Neural crest cell (in vitro differentiated cells): ENCODE measurements around the gene IGF1R. TPM values are rescaled to one million over a fixed set of nuclear protein-coding genes. Genes with fewer than 3 reads are reported as not detected.

Experiments
- DNase-seq: peaks from one replicate; pipeline ENCODE4 v3.0.0; 2021; ENCODE audit warnings: low read depth, mixed read lengths, low spot score
- H3K27ac Mint-ChIP-seq: one replicate; pipeline ENCODE4 v1.8.0; 2021; ENCODE audit warnings: mild to moderate bottlenecking, mixed read lengths; ENCODE audit not compliant: unreplicated experiment
- H3K27me3 Mint-ChIP-seq: 2 replicates; pipeline ENCODE4 v1.8.0; 2021; ENCODE audit warnings: low read depth, mild to moderate bottlenecking, mixed read lengths
- H3K36me3 Mint-ChIP-seq: 2 replicates; pipeline ENCODE4 v1.8.0; 2021; ENCODE audit warnings: low read depth, mild to moderate bottlenecking, mixed read lengths
- H3K4me1 Mint-ChIP-seq: 2 replicates; pipeline ENCODE4 v1.8.0; 2021; ENCODE audit warnings: mixed read lengths
- H3K4me3 Mint-ChIP-seq: one replicate; pipeline ENCODE4 v1.8.0; 2021; ENCODE audit warnings: mild to moderate bottlenecking, mixed read lengths
- H3K9me3 Mint-ChIP-seq: 2 replicates; pipeline ENCODE4 v1.8.0; 2021; ENCODE audit warnings: mixed read lengths
- CTCF ChIP-seq: fragments of 200-600 bp; sonication (generic); conservative IDR thresholded peaks from 2 replicates; pipeline ENCODE4 v1.5.0; 2021; ENCODE audit warnings: antibody characterized with exemption, mild to moderate bottlenecking
- microRNA-seq: library from miRNA; unstranded; fragments of <30 nt; microRNA quantifications from one replicate; pipeline ENCODE4, GENCODE V29; 2020
- total RNA-seq: library from RNA; stranded (reverse); gene quantifications from 2 replicates; pipeline ENCODE4 v1.2.1, GENCODE V29; 2021

Gene IGF1R
- total RNA-seq, 1 donor from 2014 or later = 67.6 TPM

- no peak for DNase-seq
- no peak overlapping the region for H3K27ac Mint-ChIP-seq
- H3K36me3 Mint-ChIP-seq = no peaks in the 10 kb centered on the region
- no peak overlapping the region for H3K4me3 Mint-ChIP-seq
- H3K9me3 Mint-ChIP-seq = no peaks in the 10 kb centered on the region
- peaks cover 8% of the 10 kb centered on the region for H3K27me3 Mint-ChIP-seq
- no peak for TF ChIP-seq CTCF
- peaks cover 6% of the 10 kb centered on the region for H3K4me1 Mint-ChIP-seq
Observed at GRCh38 chr15:99010768-99011167, 362.4 kb downstream of the IGF1R start.

Small RNA genes lying within 50 kb of the gene (microRNA-seq; reads per million reads assigned to microRNA genes)
- not detected for gene MIR4714
